B cell (primary cell): ENCODE data around the gene C13orf42. TPM values are rescaled to one million over a fixed set of nuclear protein-coding genes. Genes with fewer than 3 reads are reported as not detected.

Experiments used
- ATAC-seq: fragments of 200-7000 bp; cut with Tn5 transposase; one replicate; pipeline ENCODE4 v1.10.0; 2021; ENCODE audit warnings: low read depth, mild to moderate bottlenecking, moderate number of reproducible peaks, moderate library complexity
- CTCF ChIA-PET: fragments of 350-600 bp; sonication (Branson Sonifier 250); formaldehyde crosslinking; loops from one replicate; lab custom pipeline; 2021; ENCODE audit warnings: antibody characterized with exemption, inconsistent platforms; lab: Charles Lee
- POLR2A ChIA-PET: fragments of 350-600 bp; sonication (Branson Sonifier 250); formaldehyde crosslinking; loops from one replicate; lab custom pipeline; 2021; ENCODE audit warnings: antibody characterized with exemption; lab: Charles Lee
- DNase-seq: peaks from one replicate; pipeline ENCODE4 v3.0.0; 2013
- H2AFZ ChIP-seq: 2 replicates; pipeline ENCODE4 v1.6.1; 2012; ENCODE audit warnings: mild to moderate bottlenecking, low read depth, low read length; ENCODE audit not compliant: insufficient read depth, poor library complexity, severe bottlenecking
- H3K27ac ChIP-seq, 2 donors: 1 replicate in 1 of 2; 2 replicates in 1 of 2; pipeline ENCODE4 v1.5.1; 2012 to 2013; ENCODE audit warnings: low read length in 2 of 2, mild to moderate bottlenecking in 2 of 2, moderate library complexity in 1 of 2
- H3K27me3 ChIP-seq, 4 experiments: fragments of 200-600 bp in 1 of 4; sonication (generic) in 1 of 4; replicated peaks in 1 of 4; 1 replicate in 2 of 4; 2 replicates in 2 of 4; pipeline versions ENCODE4 v1.6.1 to v1.7.0; 2013 to 2016; ENCODE audit warnings: low read length in 3 of 4, mild to moderate bottlenecking in 2 of 4, mixed read lengths in 1 of 4, moderate library complexity in 1 of 4; ENCODE audit not compliant: insufficient read depth in 4 of 4, control insufficient read depth in 3 of 4; ENCODE audit errors: control extremely low read depth in 1 of 4
- H3K36me3 ChIP-seq, 2 experiments: replicated peaks in 1 of 2; 1 replicate in 1 of 2; 2 replicates in 1 of 2; pipeline versions ENCODE4 v1.6.1 to v1.7.1; 2013; ENCODE audit warnings: low read length in 1 of 2; ENCODE audit not compliant: insufficient read depth in 2 of 2, control insufficient read depth in 1 of 2; ENCODE audit errors: control extremely low read depth in 1 of 2, extremely low read depth in 1 of 2
- H3K4me1 ChIP-seq, 2 donors: fragments of 200-600 bp in 1 of 2; sonication (generic) in 1 of 2; 1 replicate in 1 of 2; 2 replicates in 1 of 2; pipeline versions ENCODE4 v1.5.1 to v1.6.1; 2013 to 2017; ENCODE audit warnings: low read length in 2 of 2; ENCODE audit not compliant: control insufficient read depth in 2 of 2, insufficient read depth in 2 of 2
- H3K4me2 ChIP-seq: replicated peaks from 2 replicates; pipeline ENCODE3; 2012; ENCODE audit warnings: mild to moderate bottlenecking, low read depth, low read length; ENCODE audit not compliant: poor library complexity, severe bottlenecking
- H3K4me3 ChIP-seq, 5 experiments: fragments of 200-600 bp in 1 of 5; sonication (generic) in 1 of 5; 1 replicate in 3 of 5; 2 replicates in 2 of 5; pipeline versions ENCODE4 v1.5.1 to v1.7.0; 2011 to 2016; ENCODE audit warnings: low read length in 4 of 5, mild to moderate bottlenecking in 4 of 5, low read depth in 2 of 5, control low read depth in 1 of 5, moderate library complexity in 1 of 5; ENCODE audit not compliant: insufficient read depth in 1 of 5; ENCODE audit errors: control extremely low read depth in 1 of 5, extremely low read depth in 1 of 5
- H3K79me2 ChIP-seq: fragments of 200-600 bp; sonication (generic); one replicate; pipeline ENCODE4 v1.6.0; 2016; ENCODE audit warnings: low read length; ENCODE audit not compliant: control insufficient read depth, insufficient read depth
- H3K9ac ChIP-seq: fragments of 200-600 bp; sonication (generic); 2 replicates; pipeline ENCODE4 v1.6.1; 2017; ENCODE audit warnings: mild to moderate bottlenecking, low read length, moderate library complexity
- H3K9me3 ChIP-seq, 3 donors: one replicate each; pipeline versions ENCODE4 v1.6.1 to v1.7.1; 2013; ENCODE audit warnings: low read length in 2 of 3; ENCODE audit not compliant: control insufficient read depth in 2 of 3, insufficient read depth in 1 of 3; ENCODE audit errors: control extremely low read depth in 1 of 3
- H4K20me1 ChIP-seq: 2 replicates; pipeline ENCODE4 v1.6.0; 2012; ENCODE audit warnings: mild to moderate bottlenecking, low read length; ENCODE audit not compliant: insufficient read depth, control insufficient read depth, poor library complexity, severe bottlenecking
- H3K27ac Mint-ChIP-seq: one replicate; pipeline ENCODE4 v1.8.0; 2021; ENCODE audit warnings: mixed read lengths
- H3K27me3 Mint-ChIP-seq: one replicate; pipeline ENCODE4 v1.8.0; 2021; ENCODE audit warnings: mixed read lengths
- H3K4me1 Mint-ChIP-seq: one replicate; pipeline ENCODE4 v1.8.0; 2021; ENCODE audit warnings: mixed read lengths
- H3K4me3 Mint-ChIP-seq: one replicate; pipeline ENCODE4 v1.8.0; 2021; ENCODE audit warnings: mixed read lengths
- H3K9me3 Mint-ChIP-seq: one replicate; pipeline ENCODE4 v1.8.0; 2022; ENCODE audit warnings: mixed read lengths; ENCODE audit not compliant: insufficient read depth
- CTCF ChIP-seq: fragments of 200-600 bp; IDR thresholded peaks from one replicate; pipeline ENCODE4 v1.8.0; 2022; ENCODE audit warnings: antibody characterized with exemption, mild to moderate bottlenecking
- EZH2 ChIP-seq: IDR thresholded peaks from 2 replicates; pipeline ENCODE4 v1.6.1; 2012; ENCODE audit warnings: borderline replicate concordance, low read depth, mild to moderate bottlenecking, moderate library complexity, low read length; ENCODE audit not compliant: insufficient read depth, poor library complexity, severe bottlenecking
- WGBS: methylation state at CpG from one replicate; pipeline ENCODE4 v1.1.5; 2013; ENCODE audit warnings: missing lambda C conversion rate; ENCODE audit not compliant: insufficient coverage; 5-methylcytosine and 5-hydroxymethylcytosine counted together
- intact Hi-C: fragments of 100-400 bp; cut with micrococcal nuclease; formaldehyde crosslinking; loops from one replicate; pipeline ENCODE4 v1.10.0; 2022
- polyA plus RNA-seq: library from polyadenylated mRNA; depleted of rRNA; stranded (reverse); fragments of >200 nt; gene quantifications from 2 replicates; pipeline ENCODE4 v1.2.3, GENCODE V29; 2012
- total RNA-seq, 2 donors: library from RNA; stranded (reverse); fragments of 120-200 nt in 1 of 2; gene quantifications; 1 replicate in 1 of 2; 2 replicates in 1 of 2; pipeline versions ENCODE4 v1.2.3 to v1.2.4, GENCODE V29; 2013 to 2022

The C13orf42 gene
- total and polyA plus RNA-seq, 2 donors (not counting 1 experiment from before 2014, with no cell fraction given) = not detected

GRCh38 chr13:51154029-51154555, 43.0 kb upstream of the C13orf42 start:
- 61% methylated on average over 2 of the region's 7 CpGs for WGBS
- CTCF ChIA-PET = interaction anchor here (1.4 kb wide), 1 partner anchor 29 kb away, joined by 3 read pairs; no protein-coding TSS in a partner anchor

GRCh38 chr13:51153527-51153926, 42.5 kb upstream of the C13orf42 start:
- Histone ChIP-seq H3K4me1 (no peaks in the 10 kb centered on the region), H3K79me2 (no peaks in the 10 kb centered on the region), H3K4me2 (no peak overlapping the region), H3K27ac (no peak overlapping the region), H3K27me3 (no peaks in the 10 kb centered on the region), H4K20me1 (no peaks in the 10 kb centered on the region), H3K9ac (no peak overlapping the region), H3K9me3 (no peaks in the 10 kb centered on the region), H3K36me3 (no peaks in the 10 kb centered on the region), H3K4me3 (no peak overlapping the region), H2AFZ (no peak overlapping the region)
- POLR2A ChIA-PET = no interaction called here
- H3K27me3 Mint-ChIP-seq = peaks cover 13% of the 10 kb centered on the region
- H3K4me3 Mint-ChIP-seq = no peak overlapping the region
- H3K9me3 Mint-ChIP-seq = no peaks in the 10 kb centered on the region
- H3K27ac Mint-ChIP-seq = no peak overlapping the region
- no peak for TF ChIP-seq CTCF
- TF ChIP-seq EZH2 = no peak
- intact Hi-C loops = no loop called here
- CTCF ChIA-PET = interaction anchor here (1.4 kb wide), 1 partner anchor 28 kb away, joined by 3 read pairs; no protein-coding TSS in a partner anchor
- no peaks in the 10 kb centered on the region for H3K4me1 Mint-ChIP-seq
- no peak for ATAC-seq
- WGBS = 100% methylated on average over 1 of the region's 8 CpGs
- DNase-seq = no peak

More at GRCh38 chr13:51154029-51154555, 43.0 kb upstream of the C13orf42 start:
- Histone ChIP-seq H2AFZ (no peak overlapping the region), H3K36me3 (no peaks in the 10 kb centered on the region), H3K9me3 (no peaks in the 10 kb centered on the region), H3K27me3 (no peaks in the 10 kb centered on the region), H3K4me2 (no peak overlapping the region), H3K4me1 (no peaks in the 10 kb centered on the region), H3K4me3 (no peak overlapping the region), H3K79me2 (no peaks in the 10 kb centered on the region), H3K9ac (no peak overlapping the region), H4K20me1 (no peaks in the 10 kb centered on the region), H3K27ac (no peak overlapping the region)
- POLR2A ChIA-PET = no interaction called here
- H3K27me3 Mint-ChIP-seq = peaks cover 13% of the 10 kb centered on the region
- no peaks in the 10 kb centered on the region for H3K4me1 Mint-ChIP-seq
- H3K27ac Mint-ChIP-seq = no peak overlapping the region
- intact Hi-C loops = no loop called here
- H3K4me3 Mint-ChIP-seq = no peak overlapping the region
- no peak for DNase-seq
- TF ChIP-seq CTCF = no peak
- no peak for TF ChIP-seq EZH2
- no peak for ATAC-seq
- H3K9me3 Mint-ChIP-seq = no peaks in the 10 kb centered on the region
